Activated T-cell treated with anti-CD3 and anti-CD28 coated beads, Interleukin-2, amount 50 U/mL, for 1 hour (primary cell): ENCODE data around the gene SPR.
A peak's percentile ranks its signal among the peaks of the same experiment; 100 is the strongest.

ENCODE experiments used
- DNase-seq: peaks from one replicate; pipeline ENCODE4 v3.0.0-alpha.2; 2020

Gene SPR

DNA sequence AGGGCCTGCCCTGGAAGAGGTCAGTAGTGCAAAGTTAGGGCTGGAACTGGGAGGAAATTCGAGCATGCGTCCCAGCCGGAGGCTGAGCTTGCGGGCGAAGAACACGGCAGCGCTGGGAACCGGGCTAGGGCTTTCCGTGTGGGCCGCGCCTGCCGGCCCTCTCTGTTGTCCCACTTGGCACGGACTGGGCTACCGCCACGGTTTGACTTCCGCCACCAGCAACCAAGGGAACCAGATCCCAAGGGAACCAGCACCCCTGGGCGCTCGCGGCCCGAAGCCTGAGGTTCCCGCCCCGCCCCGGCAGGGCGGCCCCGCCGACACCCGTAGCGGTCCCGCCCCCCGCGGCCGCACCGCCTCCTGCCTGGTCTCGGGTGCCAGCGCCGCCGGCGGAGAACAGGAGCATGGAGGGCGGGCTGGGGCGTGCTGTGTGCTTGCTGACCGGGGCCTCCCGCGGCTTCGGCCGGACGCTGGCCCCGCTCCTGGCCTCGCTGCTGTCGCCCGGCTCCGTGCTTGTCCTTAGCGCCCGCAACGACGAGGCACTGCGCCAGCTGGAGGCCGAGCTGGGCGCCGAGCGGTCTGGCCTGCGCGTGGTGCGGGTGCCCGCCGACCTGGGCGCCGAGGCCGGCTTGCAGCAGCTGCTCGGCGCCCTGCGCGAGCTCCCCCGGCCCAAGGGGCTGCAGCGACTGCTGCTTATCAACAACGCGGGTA, at the start of gene SPR:
TSS of gene SPR (plus strand) at position 377 of the 708 bp plus-strand sequence. CDS start at position 402, 25 bp downstream.
- DNase-seq, result peak; percentile 64

DNA sequence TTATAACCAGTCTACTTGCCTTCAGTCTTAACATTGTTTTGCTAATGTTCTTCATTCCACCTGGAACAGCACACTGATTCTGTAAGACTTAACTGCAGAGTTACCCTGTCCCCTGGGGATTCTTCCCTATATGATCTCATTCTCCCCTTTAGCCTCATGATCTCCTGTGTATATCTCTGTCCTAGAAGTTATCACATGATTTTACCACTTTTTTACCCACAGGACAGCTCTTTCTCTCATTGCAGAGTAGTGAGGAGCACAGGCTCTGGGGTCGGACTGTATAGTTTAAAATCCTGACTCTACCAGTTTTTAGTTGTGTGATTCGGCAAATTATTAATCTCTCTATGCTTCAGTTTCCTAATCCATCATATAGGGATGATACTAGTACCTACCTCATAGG, 47.1 kb upstream of the SPR start:
- no peak for DNase-seq

DNA sequence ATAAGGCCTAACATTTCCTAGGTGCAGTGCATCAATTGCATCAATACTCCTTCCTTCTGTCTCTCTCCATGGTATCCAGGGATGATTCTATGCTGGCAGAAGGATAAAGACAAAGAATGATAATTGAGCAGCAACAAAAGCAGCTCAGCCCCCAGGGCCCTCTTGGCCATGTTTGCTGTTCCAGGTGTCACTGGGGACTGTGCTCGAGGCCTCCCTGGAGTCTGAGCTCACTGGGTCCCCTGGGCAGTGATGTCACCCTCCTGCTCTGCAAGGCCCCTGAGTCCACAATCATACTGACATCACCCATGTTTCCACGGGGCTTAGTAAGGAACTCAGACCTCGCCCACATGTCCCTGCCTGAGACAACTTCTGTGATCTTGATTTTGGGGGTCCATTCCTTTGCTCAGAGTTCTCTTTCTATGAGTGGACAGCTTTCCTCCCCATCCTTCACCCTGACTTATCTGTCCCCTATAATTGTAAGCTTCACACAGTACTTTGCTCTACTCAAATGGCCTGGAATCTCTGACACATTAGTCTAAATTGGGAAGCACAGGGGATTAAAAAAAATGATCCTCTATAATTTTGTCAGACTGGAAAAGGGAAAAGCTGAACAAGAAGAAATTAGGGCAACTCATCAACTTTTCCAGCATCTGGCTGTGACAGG, 45.6 kb upstream of the SPR start:
- DNase-seq, result no peak

DNA sequence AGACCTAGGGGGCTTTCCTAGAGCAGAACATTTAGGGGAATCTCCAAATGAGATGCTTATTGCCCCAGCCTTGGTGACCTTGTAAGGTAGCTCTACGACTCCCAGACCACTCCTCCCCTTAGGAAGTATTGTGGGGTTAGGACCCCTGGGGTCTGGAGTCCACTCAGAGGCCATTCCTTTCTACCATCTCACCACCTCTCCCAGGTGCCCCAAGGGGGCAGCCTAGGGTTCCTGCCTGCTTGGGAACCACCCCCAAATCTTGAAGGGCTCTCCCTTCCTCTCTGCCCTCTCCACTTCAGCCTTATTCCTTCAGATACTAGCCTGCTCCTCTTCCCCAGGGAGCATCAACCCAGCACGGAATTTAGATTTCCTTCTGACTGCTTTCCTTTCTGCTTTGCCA, 43.9 kb upstream of the SPR start:
- no peak for DNase-seq

DNA sequence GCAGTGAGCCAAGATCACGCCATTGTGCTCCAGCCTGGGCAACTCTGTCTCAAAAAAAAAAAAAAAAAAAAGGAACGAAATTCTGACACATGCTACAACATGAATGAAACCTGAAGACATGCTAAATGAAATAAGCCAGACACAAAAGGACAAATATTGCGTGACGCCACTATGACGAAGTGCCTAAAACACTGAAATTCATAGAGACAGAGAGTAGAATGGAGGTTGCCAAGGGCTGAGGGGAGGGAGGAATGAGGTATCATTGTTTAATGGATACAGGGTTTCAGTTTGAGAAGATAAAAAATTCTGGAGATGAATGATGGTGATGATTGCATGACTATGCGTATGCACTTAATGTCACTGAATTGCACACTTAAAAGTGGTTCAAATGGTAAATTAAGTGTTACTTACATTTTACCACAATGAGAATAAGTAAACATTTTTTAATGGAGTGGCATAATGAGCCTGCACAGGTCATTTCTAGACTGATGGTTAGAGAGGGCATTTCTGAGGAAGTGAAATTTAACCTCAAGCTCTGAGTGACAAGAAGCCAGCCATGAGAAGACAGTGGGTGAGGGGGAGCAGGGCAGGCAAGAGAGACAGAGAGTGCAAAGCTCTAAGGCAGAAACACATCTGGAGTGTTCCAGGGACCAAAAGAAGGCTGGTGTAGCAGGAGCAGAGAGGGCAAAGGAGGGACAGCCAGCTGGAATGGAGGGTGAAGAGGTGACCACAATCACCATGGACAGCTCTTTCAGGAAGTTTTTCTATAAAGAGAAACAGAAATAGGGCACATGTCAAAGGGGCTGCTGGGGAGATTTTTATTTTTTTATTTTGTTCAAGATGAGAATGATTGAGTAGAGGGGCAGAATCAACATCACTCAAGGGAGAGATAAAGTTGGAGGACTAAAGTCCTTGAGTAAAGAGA, 40.8 kb upstream of the SPR start:
- no peak for DNase-seq

DNA sequence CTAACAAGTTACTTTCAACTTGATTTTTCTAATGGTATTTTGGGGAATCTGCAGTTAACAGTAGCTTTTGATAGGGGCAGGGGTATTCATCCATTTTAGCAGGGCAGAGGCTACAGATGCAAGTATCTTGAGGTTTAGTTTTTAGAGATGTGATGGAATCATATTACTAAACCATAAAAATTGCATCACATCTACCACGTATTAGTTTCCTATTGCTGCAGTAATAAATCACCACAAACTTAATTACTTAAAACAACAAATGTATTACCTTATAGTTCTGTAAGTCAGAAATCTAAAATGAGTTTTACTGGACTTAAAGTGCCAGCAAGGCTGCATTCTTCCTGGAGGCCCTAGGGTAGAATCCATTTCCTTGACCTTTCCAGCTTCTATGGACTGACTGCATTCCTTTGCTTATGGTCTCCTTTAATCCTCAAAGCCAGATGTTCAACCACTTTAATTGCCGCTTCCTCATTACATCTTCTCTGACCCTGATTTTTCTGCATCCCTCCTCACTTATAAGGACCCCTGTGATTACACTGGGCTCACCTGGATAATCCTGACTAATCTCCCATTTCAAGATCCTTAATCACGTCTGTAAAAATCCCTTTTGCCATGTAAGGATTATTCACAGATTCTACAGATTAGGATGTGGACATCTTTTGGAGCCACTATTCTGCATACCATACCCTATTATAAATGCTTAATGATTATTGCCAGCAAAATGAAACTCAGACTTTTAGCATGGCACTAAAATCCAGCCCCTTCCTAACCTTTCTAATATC, 39.5 kb upstream of the SPR start:
- no peak for DNase-seq

- no peak for DNase-seq
Measured at GRCh38 chr2:72848436-72849137, 38.6 kb upstream of the SPR start.

DNA sequence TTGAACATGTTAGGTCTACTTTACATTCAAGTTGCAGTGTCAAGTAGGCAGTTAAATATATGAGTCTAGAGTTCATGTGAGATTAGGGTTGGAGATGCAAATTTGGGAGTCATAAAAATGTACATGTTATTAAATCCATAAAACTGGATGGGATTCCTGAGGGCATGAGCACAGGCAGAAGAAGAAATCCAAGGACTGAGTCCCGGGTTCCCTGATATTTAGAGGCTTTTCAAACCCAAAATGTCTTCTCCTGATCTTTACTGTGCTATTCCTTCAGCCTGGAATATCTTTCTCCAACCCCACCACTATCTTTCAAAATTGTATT, 38.1 kb upstream of the SPR start:
- no peak for DNase-seq

GRCh38 chr2:72851333-72851732, 35.9 kb upstream of the SPR start:
- DNase-seq, result no peak

GRCh38 chr2:72859831-72860262, 27.4 kb upstream of the SPR start:
- peak; percentile 50 for DNase-seq

- peak; percentile 88 for DNase-seq
Measured at GRCh38 chr2:72862239-72862988, 24.8 kb upstream of the SPR start.

- no peak for DNase-seq
Measured at GRCh38 chr2:72863046-72863445, 24.2 kb upstream of the SPR start.

GRCh38 chr2:72864500-72864899, 22.7 kb upstream of the SPR start:
- DNase-seq, result no peak

DNA sequence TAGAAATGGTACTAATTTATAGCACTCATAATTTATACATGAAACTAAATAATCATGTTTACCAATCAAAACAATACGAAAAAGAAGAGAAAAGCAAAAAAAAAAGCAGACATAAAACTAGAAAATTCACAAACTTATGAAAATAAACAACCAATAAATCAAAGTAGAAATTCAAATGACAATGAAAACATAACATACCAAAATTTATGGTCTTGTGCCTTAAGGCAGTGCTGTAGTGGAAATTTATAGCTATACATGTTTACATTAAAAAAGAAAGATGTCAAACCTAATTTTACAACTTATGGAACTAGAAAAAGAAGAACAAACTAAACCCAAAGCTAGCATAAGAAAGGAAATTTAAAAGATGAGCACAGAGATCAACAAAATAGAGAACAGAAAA, 16.1 kb upstream of the SPR start:
- DNase-seq, result no peak

GRCh38 chr2:72871880-72872279, 15.3 kb upstream of the SPR start:
- no peak for DNase-seq

DNA sequence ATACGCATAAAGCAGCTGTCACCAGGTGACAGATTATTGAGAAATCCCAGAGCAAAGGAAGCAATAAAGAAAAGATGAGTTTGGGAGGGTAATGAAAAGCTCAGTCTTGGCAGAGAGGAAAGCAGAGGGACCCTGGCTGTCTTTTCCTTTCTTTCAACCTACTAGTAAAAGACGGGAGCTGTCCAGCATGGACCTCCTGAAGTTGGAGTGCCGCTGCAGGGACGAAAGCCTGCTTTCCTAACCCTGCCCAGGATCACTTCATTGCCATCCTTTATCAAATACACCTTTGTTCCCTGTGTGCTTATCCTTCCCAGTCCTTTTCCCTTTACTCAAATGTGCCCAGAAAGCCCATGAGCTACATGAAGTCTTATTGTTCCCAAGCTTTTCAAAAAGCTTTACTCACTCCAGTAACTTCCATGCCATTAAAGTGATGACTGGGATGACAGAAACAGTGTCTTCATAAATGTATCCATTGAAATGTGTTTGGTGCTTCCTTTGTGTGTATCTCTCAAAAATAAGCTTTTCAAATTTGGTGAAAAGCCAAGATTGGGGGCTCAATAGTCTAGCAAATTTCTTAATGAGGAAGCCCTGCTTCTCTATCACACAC, 3.7 kb upstream of the SPR start:
- DNase-seq, result no peak

DNA sequence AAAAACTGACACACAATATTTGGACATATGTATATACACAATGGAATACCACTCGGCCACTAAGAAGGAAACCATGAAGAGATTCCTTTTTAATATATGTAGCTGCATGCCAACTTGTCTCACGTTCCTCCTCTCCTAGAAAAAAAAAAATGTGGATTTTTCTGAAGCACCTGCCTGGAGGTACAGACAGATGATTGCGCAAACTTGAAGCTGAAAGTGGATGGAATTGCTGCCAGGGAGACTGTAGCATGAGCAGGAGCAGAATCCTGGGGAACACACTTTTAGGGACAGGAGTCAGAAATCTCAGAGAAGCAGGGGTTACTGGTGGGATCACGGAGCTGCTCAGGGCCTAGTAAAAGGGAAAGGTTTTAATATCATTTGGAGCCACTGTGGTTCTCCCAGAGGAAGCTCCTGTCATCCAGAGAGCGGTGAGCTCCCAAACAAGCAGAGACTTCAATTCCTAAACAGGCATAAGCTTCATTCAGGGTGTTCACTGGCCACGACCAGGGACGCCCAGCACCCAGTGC, 640 bp upstream of the SPR start:
- DNase-seq, result no peak

DNA sequence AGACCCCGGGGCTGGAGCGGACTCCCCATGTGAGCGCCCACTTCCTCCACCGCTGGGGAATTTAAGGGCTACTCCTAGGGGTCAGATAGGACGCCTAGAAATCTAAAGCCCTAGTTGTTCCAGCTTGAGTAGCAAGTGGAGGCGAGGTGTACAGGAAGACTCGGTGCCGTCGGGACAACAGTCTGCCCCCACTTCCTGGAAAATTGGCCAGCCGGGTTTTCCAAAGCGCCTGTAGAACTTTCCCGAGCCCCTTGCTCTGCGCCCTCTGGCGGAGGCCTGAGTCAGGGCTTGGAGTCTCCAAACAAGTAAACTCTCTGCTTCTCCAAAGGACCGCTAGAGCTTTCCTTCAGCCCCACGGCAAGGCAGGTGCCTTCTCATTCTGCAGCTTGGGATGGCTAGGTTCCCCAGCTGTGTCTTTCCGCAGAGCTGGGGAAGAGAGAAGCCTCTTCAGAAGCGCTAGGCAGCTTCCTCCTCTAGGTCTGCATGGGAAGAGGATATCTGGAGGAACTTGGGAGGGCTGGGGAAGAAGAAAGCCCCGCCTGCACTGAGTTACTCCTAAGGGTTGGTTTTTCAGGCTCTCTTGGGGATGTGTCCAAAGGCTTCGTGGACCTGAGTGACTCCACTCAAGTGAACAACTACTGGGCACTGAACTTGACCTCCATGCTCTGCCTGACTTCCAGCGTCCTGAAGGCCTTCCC, 681 bp downstream of the SPR start:
- DNase-seq, result peak; percentile 60

DNA sequence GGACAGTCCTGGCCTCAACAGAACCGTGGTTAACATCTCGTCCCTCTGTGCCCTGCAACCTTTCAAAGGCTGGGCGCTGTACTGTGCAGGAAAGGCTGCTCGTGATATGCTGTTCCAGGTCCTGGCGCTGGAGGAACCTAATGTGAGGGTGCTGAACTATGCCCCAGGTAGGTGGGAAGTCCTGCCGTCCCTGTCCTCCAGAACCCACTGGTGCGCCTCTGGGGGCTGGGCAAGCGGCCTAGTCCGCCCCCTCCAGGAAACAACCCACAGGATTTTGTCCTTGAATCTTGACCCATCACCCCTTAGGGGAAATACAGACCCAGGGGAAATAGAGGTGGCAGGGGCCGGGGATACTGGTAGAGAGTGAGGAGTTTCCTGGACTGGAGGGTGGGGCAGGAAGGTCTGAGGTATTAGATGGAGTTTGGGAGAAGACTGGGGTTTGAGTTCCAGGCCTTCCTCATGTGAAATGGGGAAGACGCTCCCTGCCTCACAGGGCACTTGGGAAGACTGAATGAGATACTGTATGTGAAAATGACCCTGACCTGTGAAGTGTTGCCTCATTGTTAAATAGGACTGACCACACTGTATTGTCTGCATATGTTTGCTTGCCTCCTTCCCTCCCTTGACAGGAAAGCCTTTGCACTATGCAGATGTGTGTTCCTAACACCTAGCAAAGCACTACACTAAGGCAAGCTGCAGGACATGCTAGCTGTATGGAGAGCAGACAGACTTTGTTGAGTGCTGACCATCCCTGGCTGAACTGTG, 1.4 kb downstream of the SPR start:
- DNase-seq, result no peak
